DOHH2 (cell line): ENCODE data around the gene GPR27.

Source experiments
- EZH2phosphoT487 ChIP-seq: fragments of 200-600 bp; sonication (generic); IDR thresholded peaks from 2 replicates; pipeline ENCODE4 v1.6.1; 2017; ENCODE audit warnings: borderline replicate concordance, mild to moderate bottlenecking, antibody characterized with exemption, low read length, moderate library complexity, mixed read lengths
- TF ChIP-seq, protein P1 (sequence below): fragments of 200-600 bp; sonication (generic); IDR thresholded peaks from one replicate; pipeline ENCODE4 v1.5.1; 2014; ENCODE audit warnings: antibody characterized with exemption, mild to moderate bottlenecking, low read depth, low read length; ENCODE audit not compliant: poor library complexity, severe bottlenecking

DNA sequence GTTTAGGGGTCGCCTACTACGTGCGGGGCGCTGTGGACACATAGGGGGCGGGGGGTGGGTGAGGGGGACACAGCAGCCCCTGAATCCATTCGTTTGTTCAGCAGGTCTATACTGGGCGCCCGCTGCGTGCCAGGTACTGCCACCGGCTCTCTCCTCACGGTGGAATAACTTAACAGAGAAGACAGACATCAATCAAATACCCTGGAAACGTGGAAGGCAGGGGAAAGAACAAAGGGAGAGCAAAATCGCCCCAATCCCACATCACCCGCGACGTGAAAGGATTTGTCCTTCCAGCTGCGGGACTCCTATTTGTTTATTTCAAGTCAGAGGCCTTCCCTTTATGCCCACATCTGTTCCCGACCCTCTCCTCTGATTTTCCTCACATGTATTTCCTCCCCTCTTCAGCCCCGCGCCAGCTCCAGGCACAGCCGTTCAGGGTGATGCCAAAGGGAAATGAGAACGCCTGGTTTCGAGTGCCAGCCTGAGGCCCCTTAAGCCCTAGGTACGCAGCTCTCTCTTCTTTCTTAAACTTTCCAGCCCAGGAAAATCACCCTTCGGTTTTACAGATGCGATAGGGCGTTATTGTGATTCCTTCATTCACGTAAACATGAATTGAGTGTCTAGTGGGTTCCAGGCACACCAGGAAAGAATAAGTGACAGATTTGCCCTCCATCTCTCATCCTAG, 32.0 kb downstream of the GPR27 start:
- TF ChIP-seq, protein P1, sequence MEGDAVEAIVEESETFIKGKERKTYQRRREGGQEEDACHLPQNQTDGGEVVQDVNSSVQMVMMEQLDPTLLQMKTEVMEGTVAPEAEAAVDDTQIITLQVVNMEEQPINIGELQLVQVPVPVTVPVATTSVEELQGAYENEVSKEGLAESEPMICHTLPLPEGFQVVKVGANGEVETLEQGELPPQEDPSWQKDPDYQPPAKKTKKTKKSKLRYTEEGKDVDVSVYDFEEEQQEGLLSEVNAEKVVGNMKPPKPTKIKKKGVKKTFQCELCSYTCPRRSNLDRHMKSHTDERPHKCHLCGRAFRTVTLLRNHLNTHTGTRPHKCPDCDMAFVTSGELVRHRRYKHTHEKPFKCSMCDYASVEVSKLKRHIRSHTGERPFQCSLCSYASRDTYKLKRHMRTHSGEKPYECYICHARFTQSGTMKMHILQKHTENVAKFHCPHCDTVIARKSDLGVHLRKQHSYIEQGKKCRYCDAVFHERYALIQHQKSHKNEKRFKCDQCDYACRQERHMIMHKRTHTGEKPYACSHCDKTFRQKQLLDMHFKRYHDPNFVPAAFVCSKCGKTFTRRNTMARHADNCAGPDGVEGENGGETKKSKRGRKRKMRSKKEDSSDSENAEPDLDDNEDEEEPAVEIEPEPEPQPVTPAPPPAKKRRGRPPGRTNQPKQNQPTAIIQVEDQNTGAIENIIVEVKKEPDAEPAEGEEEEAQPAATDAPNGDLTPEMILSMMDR, result no peak
- TF ChIP-seq EZH2phosphoT487, result no peak
